DMS153 (cell line): ENCODE data around the gene CLPX.
"Not testable (repeated sequence)": the region's sequence is repeated elsewhere in the genome, so short reads cannot be mapped to it uniquely, and the experiment has no call there.

Source experiments
- DNase-seq: peaks from one replicate; lab custom pipeline; 2025; lab: John Stamatoyannopoulos, UW

The CLPX gene

DNA sequence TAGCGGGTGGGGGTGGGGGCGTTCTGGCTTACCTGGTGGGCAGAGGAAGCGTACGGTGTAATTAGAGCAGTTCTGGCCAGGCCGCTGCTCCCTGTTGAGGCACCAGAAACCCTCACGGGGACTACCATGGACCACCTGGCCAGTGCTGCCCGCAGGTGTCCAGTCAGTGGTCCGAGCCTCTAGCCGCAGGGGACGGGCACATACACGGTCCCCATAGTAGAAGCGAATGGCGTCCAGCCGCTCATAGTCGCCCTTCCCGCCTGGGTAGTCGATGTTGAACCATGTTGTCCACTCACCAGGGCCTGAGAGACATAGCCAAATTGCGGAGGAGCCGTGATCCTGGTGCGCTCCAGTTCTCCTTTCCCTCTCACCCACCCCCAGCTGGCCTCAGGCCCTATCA, 21.6 kb upstream of the CLPX start:
- DNase-seq = no peak

DNA sequence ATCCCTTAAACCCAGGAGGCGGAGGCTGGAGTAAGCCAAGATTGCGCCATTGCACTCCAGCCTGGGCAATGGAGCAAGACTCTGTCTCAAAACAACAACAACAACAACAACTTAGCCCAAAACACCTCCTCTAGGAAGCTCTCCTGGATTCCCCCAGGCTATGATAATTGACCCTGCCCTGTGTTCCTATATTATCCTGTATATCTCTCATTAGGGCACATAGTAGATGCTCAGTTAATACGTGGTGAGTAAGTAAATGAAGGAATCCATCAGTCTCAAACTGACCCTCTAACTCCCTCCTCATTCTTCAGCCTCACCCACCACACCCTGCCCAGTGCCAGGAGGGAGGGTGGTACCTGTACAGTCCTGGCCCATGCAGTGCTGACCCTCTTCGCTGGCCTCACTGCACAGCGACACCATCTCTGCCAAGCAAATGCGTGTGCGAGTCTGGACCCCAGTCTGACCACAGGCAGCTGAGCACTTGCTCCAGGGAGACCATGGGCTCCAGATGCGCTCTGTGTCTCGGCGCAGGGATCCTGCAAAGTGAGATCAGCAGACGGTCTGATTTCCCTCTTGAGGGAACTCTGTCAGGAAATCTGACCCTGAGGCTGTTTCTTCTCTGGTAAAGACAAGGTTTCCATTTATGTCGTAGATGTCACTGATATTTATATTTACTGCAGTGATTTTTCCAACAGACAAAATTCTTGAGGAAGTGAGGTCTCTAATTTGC, 20.0 kb upstream of the CLPX start:
- DNase-seq = no peak

DNA sequence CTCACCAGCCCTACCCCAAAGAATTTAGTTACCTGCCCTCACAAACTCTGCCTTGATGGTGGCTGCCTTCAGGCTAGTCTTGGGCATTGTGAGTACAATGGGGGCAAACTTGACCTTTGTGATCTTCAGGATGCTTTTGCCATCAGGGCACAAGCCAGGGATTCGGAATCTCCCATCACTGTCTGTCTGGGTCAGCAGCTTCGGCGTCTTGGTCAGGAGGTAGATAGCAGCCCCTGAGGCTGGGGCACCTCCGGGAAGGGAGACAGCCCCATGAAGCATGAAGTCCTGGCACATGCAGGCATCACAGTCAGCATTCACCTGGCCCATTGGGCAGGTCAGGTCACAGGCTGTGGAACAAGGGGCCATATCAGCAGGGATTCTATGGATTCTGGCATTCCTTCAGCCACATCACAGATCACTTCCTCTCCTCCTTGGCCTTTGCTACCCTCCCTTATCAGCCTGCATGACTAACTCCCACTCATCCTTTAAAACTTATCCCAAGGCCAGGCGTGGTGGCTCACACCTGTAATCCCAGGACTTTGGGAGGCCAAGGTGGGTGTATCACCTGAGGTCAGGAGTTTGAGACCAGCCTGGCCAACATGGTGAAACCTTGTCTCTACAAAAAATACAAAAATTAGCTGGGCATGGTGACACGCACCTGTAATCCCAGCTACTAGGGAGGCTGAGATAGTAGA, 19.2 kb upstream of the CLPX start:
- no peak for DNase-seq

DNA sequence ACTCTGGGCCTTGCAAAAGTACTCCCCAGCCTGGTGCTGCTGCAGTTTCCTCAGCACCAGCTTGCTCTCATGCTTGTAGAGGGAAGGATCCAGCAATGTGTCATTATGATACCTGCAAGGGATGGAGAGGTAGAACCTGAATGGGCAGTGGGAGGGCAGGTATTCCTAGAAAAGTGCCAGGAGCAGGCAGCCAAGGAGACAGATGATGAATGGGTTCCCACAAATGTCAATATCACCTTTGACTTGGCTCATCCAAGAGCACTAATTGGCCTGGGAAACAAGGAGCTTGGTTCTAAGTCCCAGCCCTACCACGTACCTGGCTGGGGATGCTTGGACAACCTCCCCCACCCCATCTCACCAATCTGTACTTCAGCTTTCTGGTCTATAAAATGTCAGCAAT, 16.8 kb upstream of the CLPX start:
- DNase-seq = no peak

DNA sequence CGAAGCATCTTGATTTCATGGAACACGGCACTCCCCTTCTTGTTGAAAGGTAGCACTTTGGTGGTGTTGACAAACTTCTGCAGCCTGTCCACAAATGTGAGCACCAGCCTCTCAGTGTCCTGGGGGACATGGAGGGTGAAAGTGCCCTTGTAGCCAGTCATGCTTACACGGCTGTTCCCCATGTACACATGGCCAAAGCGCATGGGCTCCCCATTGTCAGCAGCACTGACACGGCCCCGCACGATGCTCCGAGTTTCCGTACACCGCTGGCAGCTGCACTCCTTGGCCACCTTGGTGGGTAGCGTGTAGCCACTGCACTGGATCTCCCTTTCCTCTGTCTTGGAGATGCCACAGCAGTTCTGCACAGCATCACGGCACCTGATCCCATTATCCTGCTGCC, 13.4 kb upstream of the CLPX start:
- DNase-seq = no peak

DNA sequence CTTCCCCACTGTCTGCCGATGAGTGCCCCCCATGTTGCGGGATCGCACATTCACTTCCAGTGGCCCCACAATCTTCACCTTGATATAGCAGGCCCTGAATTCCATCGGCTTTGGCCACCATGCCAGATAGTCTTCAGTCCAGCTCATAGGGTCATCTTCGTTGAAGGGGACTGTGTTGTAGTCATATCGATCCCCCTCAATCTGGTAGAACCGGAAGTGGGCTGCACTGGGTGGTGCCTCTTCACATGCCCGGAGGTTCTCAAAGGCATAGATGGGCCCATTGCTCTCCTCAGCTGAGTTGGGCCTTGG, 12.1 kb upstream of the CLPX start:
- DNase-seq = no peak

DNA sequence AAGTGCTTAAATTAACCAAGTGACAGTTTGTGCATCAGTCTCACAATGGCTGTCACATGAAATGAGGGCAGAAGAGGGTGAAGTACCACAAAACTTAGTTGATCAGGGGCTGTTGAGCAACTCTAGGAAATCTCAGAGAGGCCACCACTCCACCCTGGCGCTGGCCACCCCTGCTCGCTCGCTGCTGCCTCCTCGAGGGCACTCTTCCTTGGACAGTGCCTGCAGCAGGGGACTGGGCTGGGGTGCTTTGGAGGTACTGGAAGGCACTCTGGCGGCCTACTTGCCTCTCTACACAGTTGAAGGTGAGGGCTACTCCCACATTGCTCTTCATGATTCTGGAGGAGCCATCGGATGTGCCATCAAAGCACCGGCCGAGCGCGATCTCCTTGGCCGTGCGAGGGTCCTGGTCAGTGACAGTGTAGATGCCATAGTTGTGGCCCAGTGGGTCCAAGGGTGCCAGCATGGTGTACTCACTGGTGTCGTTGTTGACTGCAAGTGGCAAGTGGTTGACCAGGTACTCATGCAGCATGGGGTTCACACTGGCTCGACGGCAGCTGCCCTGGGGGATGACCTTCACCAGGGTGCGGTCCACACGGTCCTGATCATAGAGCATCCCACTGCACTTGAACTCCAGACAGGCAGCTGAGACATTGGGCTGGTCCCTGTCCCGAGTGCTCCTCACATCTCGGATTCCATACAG, 11.6 kb upstream of the CLPX start:
- no peak for DNase-seq

- no peak for DNase-seq
Measured at GRCh38 chr15:65195548-65195923, 10.4 kb upstream of the CLPX start.

- no peak for DNase-seq
Measured at GRCh38 chr15:65194826-65195547, 9.8 kb upstream of the CLPX start.

DNA sequence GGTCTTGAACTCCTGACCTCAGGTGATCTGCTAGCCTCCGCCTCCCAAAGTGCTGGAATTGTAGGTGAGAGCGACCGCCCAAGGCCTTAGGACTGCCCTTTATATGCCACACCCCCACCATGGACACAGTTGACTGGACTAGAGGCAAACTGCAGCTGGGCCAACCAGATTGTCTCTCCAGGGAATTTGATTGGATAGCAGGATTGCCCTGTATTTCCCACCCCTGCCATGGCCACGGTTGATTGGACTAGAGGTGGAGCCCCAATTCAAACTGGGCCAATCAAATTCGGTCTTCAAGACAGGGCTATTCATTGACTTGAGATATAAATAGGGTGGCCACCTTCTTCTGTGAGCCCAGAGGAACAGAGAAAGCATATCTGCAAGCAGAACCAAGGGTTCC, 6.9 kb upstream of the CLPX start:
- DNase-seq = no peak

- DNase-seq = no peak
Measured at GRCh38 chr15:65189102-65189740, 4.1 kb upstream of the CLPX start.

GRCh38 chr15:65188472-65188871, 3.3 kb upstream of the CLPX start:
- not testable (repeated sequence) for DNase-seq

- DNase-seq = no peak
Measured at GRCh38 chr15:65184305-65184867, 756 bp downstream of the CLPX start.

DNA sequence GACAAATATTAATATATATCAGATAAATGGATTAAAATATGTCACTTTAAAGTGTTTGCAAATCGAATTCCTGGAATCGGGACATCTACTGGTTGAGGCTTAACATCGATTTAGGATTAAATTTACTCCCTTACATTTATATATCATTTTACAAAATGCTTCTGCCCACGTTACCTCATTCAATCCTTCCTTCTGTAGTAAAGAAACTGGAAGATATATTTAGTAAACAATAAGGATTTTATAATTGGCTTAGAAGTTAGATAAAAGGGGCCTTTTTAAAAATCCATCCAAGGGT, 1.3 kb downstream of the CLPX start:
- no peak for DNase-seq

- no peak for DNase-seq
Measured at GRCh38 chr15:65182538-65182937, 2.6 kb downstream of the CLPX start.

- DNase-seq = not testable (repeated sequence)
Measured at GRCh38 chr15:65181582-65182353, 3.4 kb downstream of the CLPX start.

DNA sequence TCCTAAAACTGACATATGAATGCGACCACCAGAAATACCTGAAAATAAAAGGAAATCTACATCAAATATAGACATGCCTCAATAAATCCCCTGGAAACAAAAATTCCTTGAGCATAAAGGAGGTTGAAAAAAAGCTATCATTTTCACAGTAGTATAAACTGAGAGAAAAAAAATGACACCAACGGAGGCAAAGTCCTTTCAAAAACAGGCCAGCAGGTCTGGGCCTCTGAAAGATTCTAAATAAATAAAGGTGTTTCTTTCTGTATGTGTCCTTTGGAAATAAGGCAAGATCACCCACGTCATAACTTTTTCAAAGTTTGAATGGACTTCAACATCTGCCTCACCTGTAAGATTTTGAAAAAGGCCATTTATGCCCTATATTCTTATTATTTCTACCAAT, 5.0 kb downstream of the CLPX start:
- no peak for DNase-seq

DNA sequence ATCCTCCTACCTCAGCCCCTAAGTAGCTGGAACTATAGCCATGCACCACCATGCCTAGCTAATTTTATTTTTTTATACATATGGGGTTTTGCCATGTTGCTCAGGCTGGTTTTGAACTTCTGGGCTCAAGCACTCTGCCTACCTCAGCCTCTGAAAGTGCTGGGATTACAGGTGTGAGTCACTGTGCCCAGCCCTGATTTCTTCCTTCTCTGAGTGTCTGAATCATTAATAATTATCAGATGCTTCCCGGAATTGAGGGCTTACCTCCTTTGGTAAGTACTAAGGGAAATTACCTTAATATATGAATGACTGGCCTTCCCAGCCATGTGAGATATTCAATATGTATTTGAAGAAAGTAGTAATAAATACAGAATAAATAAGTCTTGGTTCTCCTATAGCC, 7.2 kb downstream of the CLPX start:
- DNase-seq = no peak

DNA sequence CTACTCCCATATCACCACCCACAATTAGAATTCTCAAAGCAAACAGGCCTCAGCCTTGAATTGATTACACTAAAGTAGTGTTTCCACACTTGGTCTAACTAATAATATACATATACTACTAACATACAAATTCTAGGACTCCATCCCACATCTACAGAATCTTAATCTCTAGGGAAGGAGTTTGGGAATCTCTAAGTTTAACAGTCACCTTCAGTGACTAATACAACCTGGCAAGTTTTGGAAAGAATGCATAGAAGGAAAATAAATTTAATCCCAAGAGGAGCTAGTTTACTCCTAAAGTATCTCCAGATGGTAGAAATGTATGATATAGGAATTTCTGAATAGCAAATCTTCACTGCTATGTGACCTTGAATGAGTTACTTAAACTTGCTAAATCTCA, 9.1 kb downstream of the CLPX start:
- no peak for DNase-seq

DNA sequence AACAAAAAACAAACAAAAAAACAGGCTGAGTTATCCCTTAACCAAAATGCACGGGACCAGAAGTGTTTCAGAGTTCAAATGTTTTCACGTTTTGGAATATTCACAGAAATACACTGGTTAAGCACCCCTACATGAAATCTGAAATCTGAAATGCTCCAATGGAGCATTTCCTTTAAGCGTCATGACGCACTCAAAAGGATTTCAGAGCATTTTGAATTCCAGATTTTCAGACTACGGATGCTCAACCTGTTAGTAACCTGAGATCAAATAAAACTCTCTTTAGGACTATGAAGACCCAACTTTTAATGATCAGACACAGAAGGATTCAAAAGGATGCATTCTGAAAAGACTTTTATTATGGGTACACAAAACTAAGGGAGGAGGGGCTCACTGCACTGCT, 9.6 kb downstream of the CLPX start:
- no peak for DNase-seq

- DNase-seq = no peak
Measured at GRCh38 chr15:65174509-65174908, 10.6 kb downstream of the CLPX start.
